ENCODE data around the gene IL2RA. TPM values are rescaled to one million over a fixed set of nuclear protein-coding genes. Genes with fewer than 3 reads are reported as not detected.

Gene IL2RA
- total RNA-seq, 4 donors from 2014 or later = 0.79 to 1.1 TPM; not detected in 2

DNA sequence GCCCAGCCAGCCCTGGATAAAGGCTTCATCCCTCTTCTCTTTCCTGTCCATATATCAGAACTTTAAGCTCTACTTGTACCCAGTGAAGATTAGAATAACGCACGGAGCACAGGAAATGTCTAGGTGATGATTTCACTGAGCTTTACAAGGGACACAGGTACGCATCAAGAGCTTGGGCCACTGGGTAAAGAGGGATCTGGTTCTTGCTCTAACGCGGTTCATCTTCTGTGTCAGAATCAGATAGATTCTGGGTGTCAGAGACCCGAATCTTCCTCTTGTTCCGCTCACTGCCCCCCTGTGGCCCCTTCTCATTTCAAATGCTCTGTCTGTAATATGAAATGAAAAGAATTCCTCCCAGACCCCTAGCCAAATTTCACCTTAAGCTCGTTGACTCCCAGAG is 24.7 kb downstream of the IL2RA start:
- Histone ChIP-seq H3K4me3 (no peak overlapping the region), H3K36me3 (no peaks in the 10 kb centered on the region), H3K27me3 (no peaks in the 10 kb centered on the region), H3K27ac (no peak overlapping the region), H3K4me1 (peaks cover 0 to 7% (median 0%) of the 10 kb centered on the region in 4 donors), H3K9me3 (no peaks in the 10 kb centered on the region)
- in situ Hi-C loops (cut with MboI; ENCODE audit: low pct_ligation_motif_present in 1 of 4, low pct_unique_long_range_greater_than_20kb in 1 of 4, low sequenced_read_pairs in 3 of 4) = no loop called here
- TF ChIP-seq POLR2A (IDR thresholded peaks at IDR 0.05) (no peak), EP300 (IDR thresholded peaks at IDR 0.05; ENCODE audit: low read depth) (no peak), POLR2AphosphoS5 (IDR thresholded peaks at IDR 0.05) (no peak)
- TF ChIP-seq, protein P1, sequence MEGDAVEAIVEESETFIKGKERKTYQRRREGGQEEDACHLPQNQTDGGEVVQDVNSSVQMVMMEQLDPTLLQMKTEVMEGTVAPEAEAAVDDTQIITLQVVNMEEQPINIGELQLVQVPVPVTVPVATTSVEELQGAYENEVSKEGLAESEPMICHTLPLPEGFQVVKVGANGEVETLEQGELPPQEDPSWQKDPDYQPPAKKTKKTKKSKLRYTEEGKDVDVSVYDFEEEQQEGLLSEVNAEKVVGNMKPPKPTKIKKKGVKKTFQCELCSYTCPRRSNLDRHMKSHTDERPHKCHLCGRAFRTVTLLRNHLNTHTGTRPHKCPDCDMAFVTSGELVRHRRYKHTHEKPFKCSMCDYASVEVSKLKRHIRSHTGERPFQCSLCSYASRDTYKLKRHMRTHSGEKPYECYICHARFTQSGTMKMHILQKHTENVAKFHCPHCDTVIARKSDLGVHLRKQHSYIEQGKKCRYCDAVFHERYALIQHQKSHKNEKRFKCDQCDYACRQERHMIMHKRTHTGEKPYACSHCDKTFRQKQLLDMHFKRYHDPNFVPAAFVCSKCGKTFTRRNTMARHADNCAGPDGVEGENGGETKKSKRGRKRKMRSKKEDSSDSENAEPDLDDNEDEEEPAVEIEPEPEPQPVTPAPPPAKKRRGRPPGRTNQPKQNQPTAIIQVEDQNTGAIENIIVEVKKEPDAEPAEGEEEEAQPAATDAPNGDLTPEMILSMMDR (IDR thresholded peaks at IDR 0.05) = no peak
- no peak for DNase-seq
- 87 to 91% methylated on average over 5 to 8 of the region's 8 CpGs for WGBS, 2 donors (ENCODE audit: low coverage in 1 of 2)
- intact Hi-C loops (cut with DNase I; ENCODE audit: low total_unique reads) = loop anchor here (5.0 kb wide), 1 partner anchor 1520 kb away; no protein-coding TSS in a partner anchor

DNA sequence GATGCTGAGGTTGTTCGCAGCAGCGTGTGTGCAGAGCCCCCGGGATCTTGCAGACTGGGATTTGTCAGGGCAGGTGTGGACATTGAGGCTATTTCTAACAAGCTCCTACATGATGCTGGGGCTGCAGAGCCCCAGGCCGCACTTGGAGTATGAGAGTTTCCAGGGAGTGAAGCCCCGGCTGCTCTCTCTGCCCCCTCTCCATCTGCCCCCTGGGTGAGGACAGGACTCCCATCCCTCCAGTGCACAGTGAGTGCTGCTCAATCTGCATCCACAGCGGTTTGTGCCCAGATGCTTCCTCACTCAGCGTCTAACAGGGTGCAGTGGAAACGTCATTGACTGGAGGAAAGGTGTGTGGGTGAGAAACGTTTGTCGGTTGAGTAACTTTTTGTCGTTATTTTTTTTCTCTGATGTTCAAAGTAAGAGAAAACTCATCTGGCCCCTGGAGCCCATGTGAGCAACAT is 25.3 kb downstream of the IL2RA start:
- Histone ChIP-seq H3K9me3 (no peaks in the 10 kb centered on the region), H3K4me3 (no peak overlapping the region), H3K27me3 (no peaks in the 10 kb centered on the region), H3K27ac (no peak overlapping the region), H3K36me3 (no peaks in the 10 kb centered on the region), H3K4me1 (peaks cover 0 to 7% (median 0%) of the 10 kb centered on the region in 4 donors)
- DNase-seq = no peak
- in situ Hi-C loops (cut with MboI; ENCODE audit: low pct_ligation_motif_present in 1 of 4, low pct_unique_long_range_greater_than_20kb in 1 of 4, low sequenced_read_pairs in 3 of 4) = no loop called here
- intact Hi-C loops (cut with DNase I; ENCODE audit: low total_unique reads) = loop anchor here (5.0 kb wide), 1 partner anchor 1520 kb away; no protein-coding TSS in a partner anchor
- WGBS, 2 donors (ENCODE audit: low coverage in 1 of 2) = 70 to 79% methylated on average over 6 to 11 of the region's 11 CpGs
- TF ChIP-seq POLR2AphosphoS5 (IDR thresholded peaks at IDR 0.05) = no peak
- no peak for TF ChIP-seq POLR2A (IDR thresholded peaks at IDR 0.05)
- no peak for TF ChIP-seq EP300 (IDR thresholded peaks at IDR 0.05; ENCODE audit: low read depth)
- TF ChIP-seq, protein P1 (IDR thresholded peaks at IDR 0.05) = no peak

DNA sequence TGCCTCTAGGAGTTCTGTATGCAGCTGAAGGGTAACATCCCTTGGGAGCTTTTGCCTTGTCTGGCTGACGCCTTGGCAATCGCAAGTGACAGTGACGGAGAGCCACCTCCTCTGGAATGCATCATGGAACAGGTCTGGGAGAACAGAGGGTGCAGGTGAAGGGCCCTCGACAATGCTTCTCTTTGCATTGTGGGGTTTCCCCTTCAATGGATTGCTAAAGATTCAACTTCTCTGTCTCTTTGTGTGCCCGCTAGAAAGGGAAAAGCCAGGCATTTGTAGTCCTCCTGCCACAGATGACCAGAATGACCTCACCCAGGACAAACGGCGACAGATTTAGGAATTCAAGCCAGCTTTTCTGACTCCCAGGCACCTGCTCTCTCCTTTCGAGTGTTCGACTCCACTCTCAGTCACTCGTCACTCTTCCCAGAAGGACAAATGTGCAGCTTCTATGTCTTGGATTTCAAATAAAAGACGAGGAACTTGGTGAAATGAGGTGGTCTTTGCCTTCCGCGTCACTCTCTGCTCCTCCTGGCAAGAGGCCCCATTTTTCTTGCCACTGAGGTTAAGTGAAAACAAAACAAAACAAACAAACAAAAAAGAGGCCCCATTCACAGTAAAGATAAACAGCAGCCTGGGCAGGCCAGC is 26.1 kb downstream of the IL2RA start:
- Histone ChIP-seq H3K4me3 (no peak overlapping the region), H3K36me3 (no peaks in the 10 kb centered on the region), H3K9me3 (peaks cover 0 to under 1% of the 10 kb centered on the region in 2 donors), H3K4me1 (peaks cover 0 to 7% (median 0%) of the 10 kb centered on the region in 4 donors), H3K27ac (no peak overlapping the region), H3K27me3 (no peaks in the 10 kb centered on the region)
- DNase-seq = no peak
- intact Hi-C loops (cut with DNase I; ENCODE audit: low total_unique reads) (loop anchor here (5.0 kb wide), 1 partner anchor 1519 kb away; no protein-coding TSS in a partner anchor), in situ Hi-C loops (cut with MboI; ENCODE audit: low pct_ligation_motif_present in 1 of 4, low pct_unique_long_range_greater_than_20kb in 1 of 4, low sequenced_read_pairs in 3 of 4) (no loop called here)
- WGBS, 2 donors (ENCODE audit: low coverage in 1 of 2) = 85 to 91% methylated on average over 5 to 13 of the region's 13 CpGs
- TF ChIP-seq POLR2A (IDR thresholded peaks at IDR 0.05) (no peak), POLR2AphosphoS5 (IDR thresholded peaks at IDR 0.05) (no peak), EP300 (IDR thresholded peaks at IDR 0.05; ENCODE audit: low read depth) (no peak)
- TF ChIP-seq, protein P1 (IDR thresholded peaks at IDR 0.05) = no peak

- Histone ChIP-seq H3K9me3 (peaks cover 6 to 7% of the 10 kb centered on the region in 2 donors), H3K27me3 (no peaks in the 10 kb centered on the region), H3K36me3 (no peaks in the 10 kb centered on the region), H3K4me3 (no peak overlapping the region), H3K27ac (peak overlapping the region in 1 of 4 donors; percentile 56), H3K4me1 (peaks cover 0 to 7% (median 0%) of the 10 kb centered on the region in 4 donors)
- in situ Hi-C loops (cut with MboI; ENCODE audit: low pct_ligation_motif_present in 1 of 4, low pct_unique_long_range_greater_than_20kb in 1 of 4, low sequenced_read_pairs in 3 of 4) (no loop called here), intact Hi-C loops (cut with DNase I; ENCODE audit: low total_unique reads) (loop anchor here (5.0 kb wide), 1 partner anchor 1518 kb away; no protein-coding TSS in a partner anchor)
- TF ChIP-seq, protein P1 (IDR thresholded peaks at IDR 0.05) = no peak
- 94% methylated on average over 13 of the region's 13 CpGs; no CpG with 5 or more reads in 1 of the 2 donors for WGBS, 2 donors (ENCODE audit: low coverage in 1 of 2)
- no peak for DNase-seq
Observed at GRCh38 chr10:6035101-6035834, 26.9 kb downstream of the IL2RA start.
